Endometrial microvascular endothelial cells (primary cell): Measurements from ENCODE around the gene ZBED4. TPM values are rescaled to one million over a fixed set of nuclear protein-coding genes. Genes with fewer than 3 reads are reported as not detected.
"Not testable (repeated sequence)": the region's sequence is repeated elsewhere in the genome, so short reads cannot be mapped to it uniquely, and the experiment has no call there.

Experiments used
- in situ Hi-C: cut with HindIII; loops from 2 replicates; pipeline ENCODE4 v1.10.0; 2017; ENCODE audit warnings: low sequenced_read_pairs, low pct_unique_long_range_greater_than_20kb; ENCODE audit errors: inconsistent ontology term
- total RNA-seq: library from RNA; depleted of rRNA; stranded (reverse); fragments of >200 nt; gene quantifications from one replicate; pipeline ENCODE4 v1.2.3, GENCODE V29; 2015; ENCODE audit errors: inconsistent ontology term

The ZBED4 gene
- total RNA-seq, 1 donor from 2014 or later: 13.1 TPM

DNA sequence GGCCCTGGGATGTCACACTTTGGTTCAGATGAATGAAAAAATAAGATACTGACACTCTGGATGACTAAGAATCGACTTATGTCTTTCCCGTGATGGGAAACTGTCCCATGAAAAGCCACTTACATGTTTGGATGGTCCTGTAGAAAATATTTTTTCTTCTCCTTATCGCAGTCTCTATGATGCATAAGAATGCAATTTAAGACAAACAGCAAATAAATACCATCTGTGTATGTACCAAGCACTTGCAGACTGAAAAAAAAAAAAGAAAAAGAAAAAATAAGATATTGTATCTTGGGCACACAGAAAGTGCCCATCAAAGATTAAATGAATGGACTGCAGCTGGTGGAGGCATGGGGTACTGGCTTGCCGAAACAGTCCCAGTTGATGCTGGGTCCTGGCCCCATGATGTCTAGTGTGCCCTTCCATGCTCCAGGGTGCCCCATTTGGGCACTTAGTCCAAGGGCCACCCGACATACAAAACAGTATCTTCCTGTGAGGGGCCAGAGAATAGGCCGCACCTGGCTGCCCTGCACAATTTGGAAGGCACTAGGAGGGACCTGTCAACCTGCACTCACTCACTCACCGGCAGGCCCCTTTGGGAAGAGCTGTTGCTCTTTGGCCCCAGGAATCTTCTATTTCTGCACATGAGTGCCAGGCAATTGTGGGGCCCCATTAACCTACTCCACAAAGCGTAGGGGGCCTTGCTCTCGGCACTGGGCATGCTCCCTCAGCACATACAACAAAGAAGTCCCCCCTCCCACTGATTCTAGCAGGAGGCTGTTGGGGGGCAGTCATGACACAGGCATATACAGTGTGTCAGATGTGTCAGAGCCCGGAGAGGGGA, 2.5 kb upstream of the ZBED4 start:
- in situ Hi-C loops: no loop called here

DNA sequence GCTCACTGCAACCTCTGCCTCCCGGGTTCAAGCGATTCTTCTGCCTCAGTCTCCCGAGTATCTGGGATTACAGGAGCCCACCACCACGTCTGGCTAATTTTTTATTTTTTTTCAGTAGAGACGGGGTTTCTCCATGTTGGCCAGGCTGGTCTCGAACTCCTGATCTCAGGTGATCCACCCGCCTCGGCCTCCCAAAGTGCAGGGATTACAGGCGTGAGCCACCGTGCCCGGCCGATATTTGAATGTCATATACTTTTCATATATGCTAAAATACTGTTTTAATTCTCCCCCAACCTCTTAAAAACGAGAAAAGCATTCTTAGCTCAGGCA, 1.1 kb upstream of the ZBED4 start:
- in situ Hi-C loops: not testable (repeated sequence)

DNA sequence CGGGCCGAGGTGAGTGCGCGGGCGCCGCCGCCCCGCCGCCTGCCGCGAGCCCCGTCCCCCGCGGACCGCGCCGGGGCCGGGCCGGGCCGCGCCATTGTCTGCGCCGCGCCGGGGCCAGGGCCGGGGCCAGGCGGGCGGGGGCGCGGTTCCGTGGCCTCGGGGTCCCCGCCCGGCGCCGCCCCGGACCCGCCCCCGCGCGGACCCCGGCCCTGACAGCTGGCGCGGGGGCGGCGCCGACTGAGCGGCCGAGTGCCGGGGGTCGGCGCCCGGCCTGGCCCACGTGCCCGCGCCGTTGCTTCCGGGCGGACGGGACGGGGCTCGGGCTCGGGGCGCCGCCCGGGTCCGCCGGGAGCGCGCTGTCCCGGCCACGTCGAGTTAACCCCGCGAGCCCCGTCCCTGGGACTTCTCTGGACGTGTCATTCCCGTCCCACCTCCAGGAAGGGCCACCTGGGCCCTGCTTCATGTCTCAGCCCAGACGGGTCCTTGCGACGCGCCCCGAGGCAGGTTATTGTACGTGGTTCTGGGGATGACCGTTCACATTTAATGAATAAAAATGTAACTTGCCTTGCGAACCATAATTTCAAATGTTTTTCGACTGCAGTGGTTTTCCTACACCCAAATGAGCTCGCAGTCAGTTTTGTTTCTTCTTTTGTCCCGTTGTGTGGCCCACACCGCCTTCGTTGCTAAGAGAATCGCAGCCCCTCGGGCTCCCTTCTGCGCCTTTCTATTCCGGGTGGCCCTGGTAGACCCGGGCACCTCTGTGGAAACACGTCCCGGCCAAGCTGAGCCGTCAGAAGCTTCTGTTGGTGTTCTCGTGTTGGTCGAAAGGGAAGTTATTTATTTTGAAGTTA, 562 bp downstream of the ZBED4 start:
- in situ Hi-C loops: no loop called here

DNA sequence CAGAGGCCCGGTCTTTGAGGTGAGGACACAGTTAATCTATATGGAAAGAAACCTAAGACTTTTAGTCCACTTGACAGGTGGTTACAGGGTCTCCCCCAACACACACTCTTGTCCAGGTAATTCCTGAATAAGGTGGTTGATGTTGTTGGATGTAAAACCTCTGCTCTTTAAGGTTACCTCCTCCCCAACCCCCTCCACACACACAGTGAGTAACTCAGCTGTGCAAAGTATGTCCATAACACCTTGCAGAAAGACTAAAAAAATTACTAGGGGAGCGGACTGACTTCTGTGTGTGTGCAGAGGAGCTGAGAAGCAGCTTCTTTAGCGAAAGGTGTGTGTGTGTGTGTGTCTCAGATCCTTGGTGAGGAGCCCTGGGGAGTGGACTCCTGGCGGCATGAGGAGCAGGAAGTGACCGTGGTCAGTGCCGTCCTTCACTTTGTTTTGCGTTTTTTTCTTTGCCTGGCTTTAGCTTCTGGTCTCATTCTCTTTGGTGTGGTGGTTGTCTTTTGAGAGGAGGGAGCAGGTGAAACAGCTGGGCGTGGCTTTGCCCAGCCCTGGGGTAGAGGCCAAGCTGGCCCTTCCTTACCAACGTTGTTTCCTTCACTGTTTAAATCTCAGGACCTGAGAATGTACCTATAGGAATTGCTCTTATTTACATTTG, 1.7 kb downstream of the ZBED4 start:
- in situ Hi-C loops: no loop called here

DNA sequence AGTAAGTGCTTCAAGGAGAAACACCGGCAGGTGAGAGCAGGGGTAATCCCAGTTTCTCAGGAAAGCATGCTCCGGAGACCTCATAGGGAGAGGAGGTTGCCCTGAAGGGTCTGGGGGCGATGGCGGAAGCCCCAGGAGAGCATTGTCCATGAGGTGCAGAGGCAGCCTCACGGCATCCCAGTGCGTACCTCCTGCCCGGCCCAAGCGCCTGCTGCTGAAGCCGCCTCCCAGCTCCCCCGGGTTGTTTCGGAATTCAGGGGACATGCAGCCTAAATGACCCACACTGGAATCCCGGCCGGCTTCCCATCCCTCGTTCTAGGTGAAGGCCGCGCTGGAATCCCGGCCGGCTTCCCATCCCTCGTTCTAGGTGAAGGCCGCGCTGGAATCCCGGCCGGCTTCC, 2.7 kb downstream of the ZBED4 start:
- in situ Hi-C loops: no loop called here

DNA sequence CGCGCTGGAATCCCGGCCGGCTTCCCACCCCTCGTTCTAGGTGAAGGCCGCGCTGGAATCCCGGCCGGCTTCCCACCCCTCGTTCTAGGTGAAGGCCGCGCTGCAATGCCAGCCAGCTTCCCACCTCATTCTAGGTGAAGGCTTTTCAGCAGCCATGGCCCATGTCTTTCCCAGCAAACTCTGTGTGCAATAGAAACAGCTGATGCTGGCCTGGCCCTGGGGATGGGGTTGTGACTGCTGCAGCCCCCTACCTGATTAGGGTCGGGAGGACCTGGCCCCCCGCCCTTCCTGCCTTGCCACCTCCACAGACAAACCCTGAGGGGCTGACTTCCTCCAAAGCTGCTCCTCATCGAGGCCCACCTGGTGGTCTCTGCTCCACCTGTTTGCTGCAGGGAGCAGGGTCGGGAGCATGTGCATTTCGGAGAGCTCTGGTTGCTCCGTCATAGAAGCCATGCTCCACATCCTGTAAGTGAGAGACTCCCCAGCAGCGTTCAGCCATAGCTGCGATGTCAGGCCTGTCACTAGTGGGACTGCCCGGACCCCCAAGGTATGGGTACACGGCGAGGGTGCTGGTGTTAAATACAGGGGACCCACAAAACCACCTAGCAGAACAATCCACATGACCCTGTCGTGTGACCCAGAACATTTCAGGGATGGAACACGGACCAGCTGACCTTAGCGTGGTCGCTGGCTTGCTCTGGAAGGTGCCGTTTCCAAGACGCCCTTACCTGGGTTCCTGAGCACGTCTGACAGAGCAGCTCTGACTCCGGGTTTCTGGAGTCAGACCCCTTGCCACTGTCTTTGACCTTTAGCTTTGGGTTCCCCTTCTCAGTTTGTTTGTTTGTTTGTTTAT, 3.3 kb downstream of the ZBED4 start:
- in situ Hi-C loops: no loop called here

DNA sequence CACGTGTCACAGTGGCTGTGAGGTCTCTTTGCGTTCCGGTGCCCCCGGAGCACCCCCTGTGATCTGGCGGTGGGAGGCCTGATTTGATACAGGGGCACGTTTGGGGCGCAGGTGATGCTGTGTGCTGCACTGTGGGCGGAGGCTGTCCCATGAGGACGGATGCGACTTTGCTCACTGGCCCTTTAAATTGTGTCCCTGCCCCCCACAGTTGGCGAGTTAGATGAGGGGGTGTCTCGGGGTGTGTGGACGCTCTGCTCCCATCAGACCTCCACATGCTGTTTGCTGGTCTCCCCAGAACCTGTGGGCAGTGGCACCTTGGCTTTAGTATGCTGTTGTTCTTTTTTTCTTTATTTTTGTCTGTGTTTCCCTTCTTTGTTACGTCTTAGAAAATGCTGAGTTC, 5.2 kb downstream of the ZBED4 start:
- in situ Hi-C loops: no loop called here

DNA sequence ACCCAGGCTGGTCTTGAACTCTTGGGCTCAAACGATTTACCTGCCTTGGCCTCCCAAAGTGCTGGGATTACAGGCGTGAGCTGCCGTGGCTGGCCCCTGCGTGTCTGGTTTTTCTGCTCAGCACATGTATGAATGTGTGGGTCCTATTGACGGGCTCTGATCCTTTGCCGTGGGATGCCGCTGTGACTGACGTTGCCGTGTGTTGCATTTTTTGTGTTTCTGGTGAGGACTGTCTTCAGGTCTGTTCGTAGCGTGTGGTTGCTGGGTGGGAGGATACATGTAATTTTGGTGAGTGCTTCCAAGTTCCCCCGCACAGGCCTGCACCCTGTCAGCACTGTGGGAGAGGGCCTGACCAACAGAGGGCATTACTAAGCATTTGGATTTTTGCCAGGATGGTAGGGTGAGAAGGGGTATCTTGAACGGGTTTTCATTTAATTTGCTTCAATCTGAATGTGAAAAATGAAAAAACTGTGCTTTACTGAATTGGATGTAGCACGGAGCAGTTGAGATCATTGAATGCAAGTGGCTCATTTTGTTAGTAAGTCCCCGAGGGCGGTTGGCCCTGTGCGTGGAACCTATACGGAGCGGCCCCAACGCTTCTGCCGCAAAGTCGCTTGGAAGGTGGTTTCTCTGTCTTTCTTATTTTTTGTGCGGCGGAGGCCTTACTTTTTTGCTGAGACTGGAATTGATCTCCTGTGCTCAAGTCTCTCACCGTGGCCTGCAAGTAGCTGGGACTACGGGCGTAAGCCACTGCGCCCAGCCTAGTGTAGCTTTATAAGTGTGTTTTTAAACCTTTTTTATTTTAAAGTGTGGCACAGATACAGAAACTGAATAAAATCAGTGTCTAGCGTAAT, 8.2 kb downstream of the ZBED4 start:
- in situ Hi-C loops: no loop called here

DNA sequence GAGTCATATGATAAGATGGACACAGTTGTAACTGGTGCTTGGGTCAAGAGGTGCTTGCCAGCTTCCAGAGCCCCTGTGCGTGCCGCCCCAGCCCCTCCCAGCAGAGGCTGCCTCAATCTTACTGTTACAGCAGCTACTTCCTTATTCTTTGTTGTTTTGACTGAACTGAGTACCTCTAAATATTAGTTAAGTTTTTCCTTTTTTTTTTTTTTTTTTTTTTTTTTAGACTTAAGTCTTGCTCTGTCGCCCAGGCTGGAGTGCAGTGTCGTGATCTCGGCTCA, 8.8 kb downstream of the ZBED4 start:
- in situ Hi-C loops: no loop called here

DNA sequence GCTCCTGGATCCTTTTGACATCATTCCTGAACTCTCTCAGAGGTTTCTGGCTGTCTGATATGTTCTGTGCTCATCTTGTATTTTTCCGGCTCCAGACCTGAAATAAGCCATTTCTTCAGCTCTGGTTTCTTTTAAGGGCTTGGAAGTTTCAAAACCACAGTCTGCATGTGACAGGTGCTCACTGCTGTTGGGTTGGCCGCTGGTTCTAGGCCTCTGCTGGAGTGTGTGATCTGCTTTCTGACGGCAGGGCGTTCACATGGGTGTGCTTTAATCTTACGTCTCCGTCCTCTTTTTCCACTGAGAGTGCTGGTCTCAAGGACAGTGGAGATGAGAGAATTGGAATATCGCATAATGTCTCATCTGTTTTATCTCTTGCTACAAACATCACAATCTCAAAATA, 10.3 kb downstream of the ZBED4 start:
- in situ Hi-C loops: no loop called here

DNA sequence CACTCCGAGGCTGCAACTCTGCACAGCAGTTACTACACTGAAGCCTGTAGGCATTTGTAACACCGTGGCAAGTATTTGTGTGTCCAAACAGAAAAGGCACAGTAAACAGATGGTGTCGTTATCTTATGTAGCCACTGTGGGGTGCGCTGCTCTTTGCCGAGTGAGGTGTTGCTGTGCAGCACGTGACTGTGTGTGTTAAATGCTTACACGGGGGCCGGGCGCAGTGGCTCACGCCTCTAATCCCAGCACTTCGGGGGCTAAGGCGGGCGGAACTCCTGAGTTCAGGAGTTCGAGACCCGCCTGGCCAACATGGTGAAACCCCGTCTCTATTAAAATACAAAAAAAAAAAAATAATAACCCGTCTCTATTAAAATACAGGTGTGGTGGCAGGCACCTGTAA, 11.5 kb downstream of the ZBED4 start:
- in situ Hi-C loops: no loop called here

DNA sequence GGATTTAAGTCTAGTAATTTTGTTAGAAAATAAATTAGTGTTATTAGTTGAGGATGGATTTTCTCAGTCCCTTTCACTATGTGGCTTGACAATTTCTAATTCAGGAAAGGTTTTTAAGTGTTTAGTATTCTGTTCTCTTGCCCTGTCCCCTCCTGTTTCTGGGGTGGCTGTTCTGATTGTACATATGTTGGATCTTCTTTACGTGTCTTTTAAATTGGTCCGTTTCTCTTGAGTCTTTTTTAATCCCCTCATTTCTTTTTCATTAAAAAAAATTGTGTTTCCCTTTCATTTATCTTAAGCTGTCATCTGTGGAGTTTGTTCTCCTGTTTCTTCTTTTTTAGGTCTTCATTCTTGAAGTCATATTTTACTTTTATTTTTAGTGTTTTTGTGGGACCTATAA, 12.5 kb downstream of the ZBED4 start:
- in situ Hi-C loops: no loop called here

DNA sequence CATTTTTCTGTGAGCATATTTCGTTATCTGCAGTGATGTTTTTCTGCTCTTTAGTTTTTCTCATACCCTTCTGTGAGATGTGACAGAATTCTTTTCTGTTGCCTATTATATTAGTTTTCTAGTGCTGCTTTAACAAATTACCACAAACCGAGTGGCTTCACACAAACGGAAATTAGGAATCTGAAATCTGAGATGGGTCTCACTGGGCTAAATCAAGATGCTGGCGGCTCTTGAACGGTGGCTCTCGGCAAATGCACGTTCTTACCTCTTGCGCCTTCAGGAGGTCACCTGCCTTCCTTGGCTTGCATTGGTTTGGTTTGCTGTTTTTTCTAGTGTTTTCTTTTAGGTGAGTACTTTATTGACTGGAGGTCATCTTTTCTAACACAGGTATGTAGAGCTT, 13.0 kb downstream of the ZBED4 start:
- in situ Hi-C loops: no loop called here

DNA sequence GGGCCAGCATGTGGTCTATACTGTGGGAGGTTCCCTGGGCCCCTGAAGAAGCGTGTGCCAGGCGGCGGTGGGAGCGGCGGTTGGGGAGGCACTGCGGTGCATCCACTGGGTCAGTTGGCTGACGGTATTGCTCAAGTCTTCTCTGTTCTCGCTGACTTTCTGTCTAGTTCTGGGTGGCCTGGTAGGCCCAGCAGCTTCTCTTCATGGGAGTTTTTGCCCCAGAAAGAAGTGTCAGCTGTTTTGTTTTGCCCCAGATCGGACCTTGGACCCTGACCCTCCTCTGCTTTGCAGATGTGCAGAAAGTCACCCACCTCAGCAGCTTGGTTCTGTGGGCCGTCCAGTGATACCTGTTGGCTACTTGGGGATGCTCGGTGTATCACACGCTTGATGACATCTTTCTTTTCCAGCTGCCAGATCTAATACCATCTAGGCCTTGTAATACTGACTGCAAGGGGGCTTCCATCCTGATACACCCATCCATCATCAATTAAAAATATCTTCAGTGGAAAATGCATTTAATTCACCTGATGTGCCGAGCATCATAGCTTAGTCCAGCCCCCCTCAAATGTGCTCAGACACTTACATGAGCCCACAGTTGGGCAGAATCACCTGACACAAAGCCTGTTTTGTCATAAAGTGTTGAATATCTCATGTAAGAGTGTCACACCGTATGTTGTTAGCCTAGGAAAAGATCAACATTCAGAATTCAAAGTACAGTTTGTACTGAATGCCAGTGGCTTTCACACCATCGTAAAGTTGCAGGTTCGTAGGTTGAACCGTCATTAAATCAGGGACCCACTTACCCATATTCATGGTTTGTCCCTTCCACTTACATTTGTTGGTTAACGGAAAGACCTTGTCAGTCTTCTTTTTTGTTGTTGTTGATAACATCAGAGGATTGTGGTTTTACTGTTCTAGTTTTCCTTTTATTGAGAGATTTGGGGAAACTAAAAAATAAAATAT, 13.9 kb downstream of the ZBED4 start:
- in situ Hi-C loops: no loop called here

DNA sequence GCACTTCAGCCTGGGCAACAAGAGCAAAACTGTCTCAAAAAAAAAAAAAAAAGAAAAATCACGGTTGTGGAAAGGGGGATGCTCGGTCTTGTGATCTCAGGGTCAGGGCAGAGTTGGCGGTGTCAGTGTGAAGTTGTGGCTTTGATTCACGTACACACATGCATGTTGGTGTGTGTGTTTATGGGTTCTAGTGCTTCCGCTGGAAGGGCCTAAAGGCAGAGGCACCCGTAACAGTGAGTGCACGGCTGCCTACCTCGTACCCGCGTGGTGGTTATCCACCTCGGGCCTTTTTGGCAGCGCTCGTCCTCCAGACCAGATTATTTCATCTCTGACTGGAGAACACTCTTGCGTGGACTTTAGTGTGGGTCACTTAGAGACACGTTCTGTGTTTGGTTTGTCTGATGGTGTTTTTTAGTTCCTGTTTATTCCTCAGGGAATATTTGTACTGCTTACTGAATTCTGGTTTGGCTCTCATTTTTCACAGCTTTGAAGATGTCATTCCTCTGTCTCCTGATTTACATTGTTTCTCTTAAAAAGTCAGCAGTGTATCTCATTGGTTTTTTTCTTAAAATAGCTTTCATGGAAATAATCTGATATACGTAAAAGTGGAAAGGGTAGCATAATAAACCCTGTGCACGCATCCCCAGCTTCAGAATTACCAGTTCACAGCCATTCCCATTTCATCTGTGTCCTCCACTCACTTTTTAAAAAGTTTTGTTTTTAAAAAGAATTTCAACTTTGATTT, 15.6 kb downstream of the ZBED4 start:
- in situ Hi-C loops: no loop called here

DNA sequence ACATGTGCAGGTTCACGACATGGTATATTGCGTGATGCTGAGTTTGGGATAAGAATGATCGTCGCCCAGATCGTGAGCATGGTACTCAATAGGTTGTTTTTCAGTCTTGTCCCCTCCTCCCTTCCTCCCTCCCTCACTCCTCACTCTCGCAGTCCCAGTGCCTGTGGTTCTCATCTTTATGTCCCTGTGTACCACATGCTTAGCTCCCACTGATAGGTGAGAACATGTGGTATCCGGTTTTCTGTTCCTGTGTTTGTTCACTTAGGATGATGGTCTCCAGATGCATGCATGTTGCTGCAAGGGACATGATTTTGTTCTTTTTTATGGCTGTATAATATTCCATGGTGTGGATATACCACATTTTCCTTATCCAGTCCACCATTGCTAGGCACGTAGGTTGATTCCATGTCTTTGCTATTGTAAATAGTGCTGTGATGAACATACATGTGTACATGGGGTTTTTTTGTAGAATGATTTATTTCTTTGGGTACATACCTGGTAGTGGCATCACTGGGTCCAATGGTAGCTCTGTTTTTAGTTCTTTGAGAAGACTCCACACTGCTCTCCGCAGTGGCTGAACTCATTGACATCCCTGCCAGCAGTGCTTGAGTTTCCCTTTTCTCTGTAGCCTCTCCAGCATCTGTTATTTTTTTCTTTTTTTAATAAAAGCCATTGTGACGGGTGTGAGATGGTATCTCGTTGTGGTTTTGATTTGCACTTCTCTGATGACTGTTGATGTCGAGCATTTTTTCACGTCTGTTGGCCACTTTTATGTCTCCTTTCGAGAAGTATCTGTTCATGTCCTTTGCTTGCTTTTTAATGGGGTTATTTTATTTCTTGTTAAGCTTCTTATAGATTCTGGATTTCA, 16.4 kb downstream of the ZBED4 start:
- in situ Hi-C loops: no loop called here
